Nephron (organoid): ENCODE data around the gene MAML2.

Source experiments
- H3K27ac Mint-ChIP-seq, 3 experiments: 2 replicates each; pipeline ENCODE4 v1.8.0; 2020; ENCODE audit warnings: mixed read lengths in 3 of 3, mild to moderate bottlenecking in 2 of 3, moderate library complexity in 1 of 3
- H3K27me3 Mint-ChIP-seq: 2 replicates; pipeline ENCODE4 v1.8.0; 2021; ENCODE audit warnings: low read depth, mild to moderate bottlenecking, moderate library complexity, mixed read lengths
- H3K36me3 Mint-ChIP-seq: 2 replicates; pipeline ENCODE4 v1.8.0; 2020; ENCODE audit warnings: low read depth, mixed read lengths
- H3K4me1 Mint-ChIP-seq: 2 replicates; pipeline ENCODE4 v1.8.0; 2020; ENCODE audit warnings: mixed read lengths
- H3K4me3 Mint-ChIP-seq, 3 experiments: 2 replicates each; pipeline ENCODE4 v1.8.0; 2020; ENCODE audit warnings: mild to moderate bottlenecking in 3 of 3, mixed read lengths in 3 of 3, moderate library complexity in 2 of 3
- H3K9me3 Mint-ChIP-seq: 2 replicates; pipeline ENCODE4 v1.8.0; 2020; ENCODE audit warnings: mixed read lengths
- CTCF ChIP-seq, 3 experiments: fragments of 200-600 bp; sonication (generic); IDR thresholded peaks; one replicate each; pipeline ENCODE4 v1.5.0; 2021; ENCODE audit warnings: antibody characterized with exemption in 3 of 3; ENCODE audit not compliant: unreplicated experiment in 3 of 3

The MAML2 gene

GRCh38 chr11:96299155-96299888 is 43.7 kb downstream of the MAML2 start:
- Mint-ChIP-seq H3K9me3 (no peaks in the 10 kb centered on the region), H3K27me3 (no peaks in the 10 kb centered on the region), H3K36me3 (peaks cover 8% of the 10 kb centered on the region), H3K4me1 (peaks cover 38% of the 10 kb centered on the region), H3K4me3 (no peak overlapping the region), H3K27ac (peak overlapping the region; percentile 15 to 40 (median 15))
- no peak for TF ChIP-seq CTCF (IDR thresholded peaks at IDR 0.05; ENCODE audit: unreplicated experiment in 3 of 3)

- Mint-ChIP-seq H3K27me3 (no peaks in the 10 kb centered on the region), H3K27ac (peak overlapping the region; percentile 49 to 78 (median 63)), H3K9me3 (no peaks in the 10 kb centered on the region), H3K36me3 (peaks cover 7% of the 10 kb centered on the region), H3K4me3 (no peak overlapping the region), H3K4me1 (peaks cover 50% of the 10 kb centered on the region)
- TF ChIP-seq CTCF (IDR thresholded peaks at IDR 0.05; ENCODE audit: unreplicated experiment in 3 of 3): no peak
These were observed 47.6 kb downstream of the MAML2 start for GRCh38 chr11:96295369-96295768.

GRCh38 chr11:96294289-96294688 is 48.7 kb downstream of the MAML2 start:
- no peak overlapping the region for H3K4me3 Mint-ChIP-seq
- no peak for TF ChIP-seq CTCF (IDR thresholded peaks at IDR 0.05; ENCODE audit: unreplicated experiment in 3 of 3)
- peaks cover 42% of the 10 kb centered on the region for H3K4me1 Mint-ChIP-seq
- H3K27me3 Mint-ChIP-seq: no peaks in the 10 kb centered on the region
- H3K9me3 Mint-ChIP-seq: no peaks in the 10 kb centered on the region
- H3K36me3 Mint-ChIP-seq: peaks cover 7% of the 10 kb centered on the region
- H3K27ac Mint-ChIP-seq: peak overlapping the region; percentile 63 to 78 (median 78)

- no peaks in the 10 kb centered on the region for H3K9me3 Mint-ChIP-seq
- TF ChIP-seq CTCF (IDR thresholded peaks at IDR 0.05; ENCODE audit: unreplicated experiment in 3 of 3): no peak
- H3K27ac Mint-ChIP-seq: peak overlapping the region; percentile 63 to 78 (median 78)
- H3K27me3 Mint-ChIP-seq: no peaks in the 10 kb centered on the region
- peaks cover 38% of the 10 kb centered on the region for H3K4me1 Mint-ChIP-seq
- peaks cover 7% of the 10 kb centered on the region for H3K36me3 Mint-ChIP-seq
- H3K4me3 Mint-ChIP-seq: no peak overlapping the region
These were observed 49.4 kb downstream of the MAML2 start for GRCh38 chr11:96293598-96294021.

- Mint-ChIP-seq H3K9me3 (no peaks in the 10 kb centered on the region), H3K36me3 (peaks cover 6% of the 10 kb centered on the region), H3K27me3 (no peaks in the 10 kb centered on the region), H3K27ac (peak overlapping the region; percentile 63 to 78 (median 78)), H3K4me3 (no peak overlapping the region), H3K4me1 (peaks cover 38% of the 10 kb centered on the region)
- TF ChIP-seq CTCF (IDR thresholded peaks at IDR 0.05; ENCODE audit: unreplicated experiment in 3 of 3): no peak
These were observed 49.9 kb downstream of the MAML2 start for GRCh38 chr11:96293109-96293508.
